NB4 (cell line): Measurements from ENCODE around the gene DCC.

ENCODE experiments used
- CTCF ChIP-seq: IDR thresholded peaks from one replicate; pipeline ENCODE4 v1.5.1; 2012; ENCODE audit warnings: low read depth, low read length
- POLR2A ChIP-seq: IDR thresholded peaks from 2 replicates; pipeline ENCODE4 v1.6.1; 2011; ENCODE audit warnings: mild to moderate bottlenecking; ENCODE audit not compliant: insufficient read length; ENCODE audit errors: extremely low read depth

- no peak for TF ChIP-seq CTCF
- no peak for TF ChIP-seq POLR2A
Observed at GRCh38 chr18:53443831-53444230, 1103.8 kb downstream of the DCC start.
